ENCODE results near the gene NTRK3. TPM values are rescaled to one million over a fixed set of nuclear protein-coding genes. Genes with fewer than 3 reads are reported as not detected.
A peak's percentile ranks its signal among the peaks of the same experiment; 100 is the strongest.

The NTRK3 gene
- total and polyA plus RNA-seq, 5 donors: 2.6 to 5.5 (median 3.6) TPM

DNA sequence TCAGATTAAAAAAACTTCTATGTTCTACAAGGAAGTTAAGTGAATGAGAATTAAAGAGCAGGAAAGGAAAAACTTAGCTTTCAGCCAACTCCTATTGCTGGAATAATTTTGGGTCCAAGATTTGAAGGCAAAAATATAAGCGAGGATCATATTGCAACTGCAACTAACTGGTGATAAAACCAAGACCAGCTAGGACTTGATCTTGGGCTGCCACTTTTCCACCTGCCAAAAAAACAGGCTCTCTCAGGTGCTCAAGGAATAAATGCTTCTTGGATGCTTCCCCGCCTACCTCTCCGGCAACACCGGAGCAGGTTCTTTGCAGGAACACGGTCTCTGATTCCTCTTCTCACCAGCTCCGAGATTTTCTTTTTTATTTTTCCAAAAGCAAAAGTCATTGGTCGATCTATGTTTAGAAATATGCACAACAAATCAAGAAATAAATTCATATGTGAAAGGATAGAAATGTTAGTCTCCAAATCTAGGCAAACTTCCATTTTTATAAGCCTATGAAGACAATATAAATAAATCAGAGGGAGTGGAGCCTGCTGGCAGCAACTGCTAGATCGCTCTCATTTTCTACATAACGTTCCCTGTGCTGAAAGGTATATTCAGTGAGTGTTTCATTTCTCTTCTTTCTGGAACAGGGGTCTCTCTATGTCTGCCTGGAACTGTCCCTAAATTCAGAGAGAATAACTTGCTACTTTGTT is 241.9 kb downstream of the NTRK3 start:
- DNase-seq (no peak), ATAC-seq (no peak)
- Histone ChIP-seq H3K27me3 (ENCODE audit: control insufficient read depth, insufficient read depth) (no peaks in the 10 kb centered on the region), H3K9me3 (ENCODE audit: control insufficient read depth, low read length) (no peaks in the 10 kb centered on the region), H3K4me3 (ENCODE audit: low read length) (no peak overlapping the region), H3K27ac (ENCODE audit: low read length) (no peak overlapping the region), H3K4me1 (ENCODE audit: control insufficient read depth, insufficient read depth, low read length) (no peaks in the 10 kb centered on the region)
- 79% methylated on average over 9 of the region's 9 CpGs for WGBS
- intact Hi-C loops (cut with DNase I): no loop called here

DNA sequence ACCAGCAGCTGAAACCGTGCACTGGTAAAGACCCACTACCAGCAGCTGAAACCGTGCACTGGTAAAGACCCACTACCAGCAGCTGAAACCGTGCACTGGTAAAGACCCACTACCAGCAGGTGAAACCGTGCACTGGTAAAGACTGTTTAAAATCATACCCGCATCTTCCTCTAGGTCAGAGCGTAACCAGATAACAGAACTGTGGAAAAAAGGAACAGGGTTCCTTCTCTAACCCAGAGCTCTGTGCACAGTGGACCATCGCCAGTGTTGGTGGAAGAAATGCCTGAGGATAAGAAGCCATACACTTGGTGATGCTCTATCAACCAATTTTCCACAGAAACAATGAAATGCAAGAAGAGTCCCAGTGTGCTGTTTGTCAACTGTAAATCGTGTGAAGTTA is 243.4 kb downstream of the NTRK3 start:
- ATAC-seq: no peak
- whole genome bisulfite sequencing: 88% methylated on average over 7 of the region's 8 CpGs
- H3K9me3 ChIP-seq (ENCODE audit: control insufficient read depth, low read length): no peaks in the 10 kb centered on the region
- H3K4me3 ChIP-seq (ENCODE audit: low read length): no peak overlapping the region
- no peaks in the 10 kb centered on the region for H3K27me3 ChIP-seq (ENCODE audit: control insufficient read depth, insufficient read depth)
- no peak overlapping the region for H3K27ac ChIP-seq (ENCODE audit: low read length)
- DNase-seq: no peak
- intact Hi-C loops (cut with DNase I): no loop called here
- no peaks in the 10 kb centered on the region for H3K4me1 ChIP-seq (ENCODE audit: control insufficient read depth, insufficient read depth, low read length)

DNA sequence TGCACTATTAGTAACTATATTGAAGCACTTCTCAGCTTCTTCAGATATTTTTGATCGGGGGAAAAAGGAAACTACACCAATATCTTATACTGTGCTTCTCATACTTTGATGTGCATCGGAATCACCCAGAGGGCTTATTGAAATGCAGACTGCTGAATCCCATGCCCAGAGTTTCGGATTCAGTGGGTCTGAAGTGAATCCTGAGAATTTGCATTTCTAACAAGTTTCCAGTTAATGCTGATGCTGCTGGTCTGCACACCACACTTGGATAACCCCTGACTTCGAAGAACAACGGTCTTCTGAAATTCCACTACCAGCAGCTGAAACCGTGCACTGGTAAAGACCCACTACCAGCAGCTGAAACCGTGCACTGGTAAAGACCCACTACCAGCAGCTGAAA is 243.9 kb downstream of the NTRK3 start:
- intact Hi-C loops (cut with DNase I): no loop called here
- no peak overlapping the region for H3K27ac ChIP-seq (ENCODE audit: low read length)
- WGBS: 73% methylated on average over 7 of the region's 7 CpGs

DNA sequence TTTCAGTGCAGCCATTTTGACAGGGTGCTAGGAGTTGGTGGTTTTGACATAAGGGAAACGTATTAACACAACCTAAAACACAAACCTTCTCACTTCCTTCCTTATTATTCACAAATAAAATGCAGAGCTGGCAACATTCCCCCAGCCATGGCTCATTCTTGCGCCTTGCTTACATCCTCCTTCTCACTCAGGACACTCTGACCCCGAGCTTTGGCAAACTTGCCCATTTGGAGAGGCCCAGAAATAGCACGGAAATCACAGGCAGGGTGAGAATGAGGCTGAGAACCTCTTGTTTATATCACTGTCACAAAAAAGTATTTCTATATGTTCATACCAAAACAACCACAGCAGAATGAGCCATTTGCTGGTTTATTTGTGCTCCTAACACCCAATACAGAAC is 244.3 kb downstream of the NTRK3 start:
- H3K4me1 ChIP-seq (ENCODE audit: control insufficient read depth, insufficient read depth, low read length): no peaks in the 10 kb centered on the region
- H3K9me3 ChIP-seq (ENCODE audit: control insufficient read depth, low read length): no peaks in the 10 kb centered on the region
- intact Hi-C loops (cut with DNase I): no loop called here
- no peaks in the 10 kb centered on the region for H3K27me3 ChIP-seq (ENCODE audit: control insufficient read depth, insufficient read depth)
- ATAC-seq (peak; percentile 44 to 48), DNase-seq (peak; percentile 15 to 65 (median 55))
- 35% methylated on average over 4 of the region's 4 CpGs for WGBS
- H3K27ac ChIP-seq (ENCODE audit: low read length): no peak overlapping the region
- no peak overlapping the region for H3K4me3 ChIP-seq (ENCODE audit: low read length)

More for the DNA sequence above, 243.9 kb downstream of the NTRK3 start:
- ATAC-seq: no peak
- Histone ChIP-seq H3K27me3 (ENCODE audit: control insufficient read depth, insufficient read depth) (no peaks in the 10 kb centered on the region), H3K4me1 (ENCODE audit: control insufficient read depth, insufficient read depth, low read length) (no peaks in the 10 kb centered on the region), H3K9me3 (ENCODE audit: control insufficient read depth, low read length) (no peaks in the 10 kb centered on the region), H3K4me3 (ENCODE audit: low read length) (no peak overlapping the region)
- no peak for DNase-seq

DNA sequence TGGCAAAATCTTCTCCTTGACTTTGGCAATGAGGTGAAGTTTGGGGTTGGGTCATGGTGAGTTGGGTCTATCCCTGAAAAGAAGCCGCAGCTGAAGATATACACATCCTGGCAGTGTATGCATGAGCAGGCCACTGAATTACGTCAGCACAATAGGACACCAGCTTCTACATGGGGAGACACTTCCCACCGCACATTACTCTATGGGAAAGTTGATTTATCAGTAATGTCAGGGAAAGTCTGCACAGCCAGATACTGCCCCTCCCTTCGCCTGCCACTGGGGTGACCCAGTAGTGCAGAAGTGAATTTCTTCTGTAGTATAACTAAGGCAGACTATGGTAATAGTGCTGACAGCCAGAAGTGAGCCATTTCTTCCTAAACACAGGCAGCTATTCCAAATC is 245.0 kb downstream of the NTRK3 start:
- WGBS: 88% methylated on average over 4 of the region's 4 CpGs
- no peak overlapping the region for H3K27ac ChIP-seq (ENCODE audit: low read length)
- intact Hi-C loops (cut with DNase I): no loop called here
- no peak for ATAC-seq
- no peaks in the 10 kb centered on the region for H3K27me3 ChIP-seq (ENCODE audit: control insufficient read depth, insufficient read depth)
- H3K4me1 ChIP-seq (ENCODE audit: control insufficient read depth, insufficient read depth, low read length): no peaks in the 10 kb centered on the region
- DNase-seq: no peak
- no peaks in the 10 kb centered on the region for H3K9me3 ChIP-seq (ENCODE audit: control insufficient read depth, low read length)
- H3K4me3 ChIP-seq (ENCODE audit: low read length): no peak overlapping the region

DNA sequence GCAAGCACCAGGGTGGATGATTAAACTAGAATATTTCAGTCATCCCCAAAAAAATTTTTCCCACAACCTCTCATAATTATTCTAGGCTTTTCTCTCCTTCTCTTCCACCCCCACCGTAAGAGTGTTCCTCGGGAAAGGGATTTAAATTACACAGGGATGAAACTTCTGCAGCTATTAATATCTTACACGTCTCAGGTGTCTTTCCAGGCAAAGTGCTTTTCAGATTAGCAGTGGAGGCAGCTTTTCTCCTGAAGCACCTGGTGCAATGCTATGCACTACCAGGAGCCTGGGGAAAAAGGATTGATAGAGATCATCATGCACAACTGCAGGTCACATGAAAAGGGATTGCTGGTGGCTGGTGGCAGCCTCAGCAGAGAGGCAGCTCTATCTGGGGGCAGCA is 250.4 kb downstream of the NTRK3 start:
- Histone ChIP-seq H3K4me1 (ENCODE audit: control insufficient read depth, insufficient read depth, low read length) (no peaks in the 10 kb centered on the region), H3K9me3 (ENCODE audit: control insufficient read depth, low read length) (no peaks in the 10 kb centered on the region), H3K27ac (ENCODE audit: low read length) (no peak overlapping the region), H3K4me3 (ENCODE audit: low read length) (no peak overlapping the region), H3K27me3 (ENCODE audit: control insufficient read depth, insufficient read depth) (no peaks in the 10 kb centered on the region)
- WGBS: 58% methylated on average over 3 of the region's 3 CpGs
- intact Hi-C loops (cut with DNase I): no loop called here
- ATAC-seq (no peak), DNase-seq (no peak)

DNA sequence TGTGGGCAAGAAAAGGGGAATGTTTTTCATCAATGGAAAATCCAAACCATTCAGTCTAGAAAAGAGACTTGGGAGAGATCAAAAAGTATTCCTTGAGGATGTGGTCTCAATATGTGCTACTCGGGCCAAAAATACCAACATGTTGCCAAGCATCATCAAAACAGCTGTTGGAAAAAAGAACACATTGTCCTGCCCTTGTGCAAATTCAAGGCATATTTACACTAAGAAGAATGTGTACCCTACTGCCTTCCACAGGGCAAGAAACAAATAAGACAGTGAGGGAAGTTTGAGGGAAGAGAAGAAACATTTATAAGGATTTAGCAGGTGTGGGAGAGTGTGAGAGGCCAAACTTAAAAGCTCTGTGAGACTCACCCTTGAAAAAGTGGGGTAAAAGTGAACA is 252.1 kb downstream of the NTRK3 start:
- Histone ChIP-seq H3K4me1 (ENCODE audit: control insufficient read depth, insufficient read depth, low read length) (no peaks in the 10 kb centered on the region), H3K9me3 (ENCODE audit: control insufficient read depth, low read length) (no peaks in the 10 kb centered on the region), H3K4me3 (ENCODE audit: low read length) (no peak overlapping the region), H3K27me3 (ENCODE audit: control insufficient read depth, insufficient read depth) (no peaks in the 10 kb centered on the region), H3K27ac (ENCODE audit: low read length) (no peak overlapping the region)
- no peak for ATAC-seq
- WGBS: 41% methylated on average over 1 of the region's 1 CpG
- no peak for DNase-seq
- intact Hi-C loops (cut with DNase I): no loop called here

DNA sequence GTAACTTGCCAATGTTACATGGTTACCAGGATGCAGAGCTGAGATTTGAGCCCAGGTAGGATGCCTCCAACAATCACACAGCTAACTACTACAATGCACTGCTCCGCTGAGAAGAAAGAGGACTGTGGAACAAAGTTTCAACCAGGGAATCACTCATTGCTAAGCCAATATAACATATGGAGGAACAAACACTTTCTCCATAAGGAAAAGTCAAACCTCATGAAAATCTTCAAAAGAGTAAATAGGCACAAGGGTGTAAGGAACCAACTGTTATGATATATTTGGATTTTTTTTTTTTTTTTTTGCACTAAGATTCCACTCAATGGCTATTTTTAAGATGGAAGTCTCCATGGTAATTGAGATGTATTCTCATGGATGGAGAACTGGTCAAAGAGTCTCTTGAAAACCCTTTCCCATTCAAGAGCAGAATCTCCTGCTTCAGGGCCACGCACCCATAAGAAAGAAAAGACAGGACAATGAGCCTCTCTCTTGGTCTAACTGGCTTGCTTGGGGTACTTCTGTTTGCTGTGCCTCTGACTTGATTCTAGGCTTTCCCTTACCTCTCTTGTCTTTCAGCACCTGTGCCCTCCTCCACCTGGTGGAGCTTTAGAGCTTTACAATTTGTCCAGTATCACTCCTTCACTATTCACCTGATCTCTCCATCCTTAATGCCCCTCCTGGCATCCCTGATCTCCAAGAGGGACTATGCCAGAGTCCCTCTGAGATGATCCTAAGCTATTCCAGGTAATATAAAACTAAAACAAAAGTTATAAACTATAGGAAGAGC is 252.8 kb downstream of the NTRK3 start:
- DNase-seq: no peak
- Histone ChIP-seq H3K27me3 (ENCODE audit: control insufficient read depth, insufficient read depth) (no peaks in the 10 kb centered on the region), H3K4me1 (ENCODE audit: control insufficient read depth, insufficient read depth, low read length) (no peaks in the 10 kb centered on the region), H3K4me3 (ENCODE audit: low read length) (no peak overlapping the region), H3K9me3 (ENCODE audit: control insufficient read depth, low read length) (no peaks in the 10 kb centered on the region), H3K27ac (ENCODE audit: low read length) (no peak overlapping the region)
- whole genome bisulfite sequencing: 86% methylated on average over 2 of the region's 2 CpGs
- no peak for ATAC-seq
- intact Hi-C loops (cut with DNase I): no loop called here

DNA sequence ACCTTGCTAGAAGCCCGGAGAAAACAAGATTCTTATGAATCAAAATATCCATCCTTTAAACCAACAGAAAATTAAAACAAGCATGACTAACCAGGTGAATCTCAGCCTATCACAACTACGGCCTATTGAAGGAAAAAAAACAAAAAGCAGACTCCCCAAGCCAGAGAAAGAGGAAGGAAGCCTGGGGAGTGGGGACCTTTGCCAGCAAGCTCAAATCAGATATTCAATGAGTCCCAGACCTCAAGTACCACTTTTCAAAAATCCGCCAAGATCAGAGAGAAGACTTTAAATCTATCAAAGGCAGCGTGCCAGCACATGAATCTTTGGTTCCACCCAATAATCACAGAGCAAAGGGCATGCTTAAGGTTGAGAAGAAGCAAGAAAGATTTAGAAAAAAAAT is 253.8 kb downstream of the NTRK3 start:
- WGBS: 69% methylated on average over 4 of the region's 4 CpGs
- no peaks in the 10 kb centered on the region for H3K27me3 ChIP-seq (ENCODE audit: control insufficient read depth, insufficient read depth)
- H3K9me3 ChIP-seq (ENCODE audit: control insufficient read depth, low read length): no peaks in the 10 kb centered on the region
- DNase-seq (no peak), ATAC-seq (no peak)
- no peaks in the 10 kb centered on the region for H3K4me1 ChIP-seq (ENCODE audit: control insufficient read depth, insufficient read depth, low read length)
- intact Hi-C loops (cut with DNase I): no loop called here
- H3K27ac ChIP-seq (ENCODE audit: low read length): no peak overlapping the region
- H3K4me3 ChIP-seq (ENCODE audit: low read length): no peak overlapping the region

DNA sequence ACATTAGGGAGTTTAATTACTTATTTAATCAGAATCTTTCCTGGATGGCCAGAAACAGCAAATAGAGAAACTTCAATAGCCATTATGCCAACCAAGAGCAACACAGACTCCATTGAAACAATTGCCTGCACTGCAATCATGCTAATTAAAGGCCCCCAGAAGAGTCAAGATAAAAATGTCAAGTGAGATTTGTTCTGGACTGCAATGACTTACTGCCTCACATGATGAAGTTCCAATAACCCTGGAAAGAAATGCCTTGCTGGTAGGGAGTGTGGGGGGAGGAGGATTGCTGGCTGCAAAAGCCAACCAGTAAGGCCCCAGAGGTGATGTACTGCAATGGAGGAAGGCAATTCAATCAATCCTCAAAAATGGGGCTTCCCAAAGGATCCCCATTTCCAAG is 257.9 kb downstream of the NTRK3 start:
- ATAC-seq (no peak), DNase-seq (no peak)
- no peaks in the 10 kb centered on the region for H3K27me3 ChIP-seq (ENCODE audit: control insufficient read depth, insufficient read depth)
- H3K4me1 ChIP-seq (ENCODE audit: control insufficient read depth, insufficient read depth, low read length): no peaks in the 10 kb centered on the region
- intact Hi-C loops (cut with DNase I): no loop called here
- no peak overlapping the region for H3K27ac ChIP-seq (ENCODE audit: low read length)
- no peak overlapping the region for H3K4me3 ChIP-seq (ENCODE audit: low read length)
- H3K9me3 ChIP-seq (ENCODE audit: control insufficient read depth, low read length): no peaks in the 10 kb centered on the region

DNA sequence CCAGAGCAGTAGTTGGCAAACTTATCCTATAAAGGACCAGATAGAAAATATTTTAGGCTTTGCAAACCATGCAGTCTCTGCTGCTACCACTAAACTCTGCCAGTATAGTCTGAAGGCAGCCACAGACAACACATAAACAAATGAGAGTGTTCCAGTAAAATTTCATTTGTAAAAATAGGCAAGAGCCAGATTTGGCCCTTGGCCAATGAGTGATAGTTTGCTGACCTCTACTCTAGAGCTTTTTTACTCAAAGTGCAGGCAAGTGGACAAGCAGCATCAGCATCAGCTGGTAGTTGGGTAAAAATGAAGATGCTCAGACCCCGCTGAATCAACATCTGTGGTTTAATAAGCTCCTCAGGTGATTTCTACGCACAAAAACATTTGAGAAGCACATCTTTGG is 269.8 kb downstream of the NTRK3 start:
- Histone ChIP-seq H3K27ac (ENCODE audit: low read length) (no peak overlapping the region), H3K4me3 (ENCODE audit: low read length) (no peak overlapping the region), H3K27me3 (ENCODE audit: control insufficient read depth, insufficient read depth) (no peaks in the 10 kb centered on the region), H3K9me3 (ENCODE audit: control insufficient read depth, low read length) (no peaks in the 10 kb centered on the region), H3K4me1 (ENCODE audit: control insufficient read depth, insufficient read depth, low read length) (no peaks in the 10 kb centered on the region)
- WGBS: 89% methylated on average over 2 of the region's 2 CpGs
- intact Hi-C loops (cut with DNase I): no loop called here
- DNase-seq (no peak), ATAC-seq (no peak)

Data from right cardiac atrium (tissue), 5 donors.